Measurements from ENCODE around the gene SLC4A4. TPM values are rescaled to one million over a fixed set of nuclear protein-coding genes. Genes with fewer than 3 reads are reported as not detected.
A peak's percentile ranks its signal among the peaks of the same experiment; 100 is the strongest.

Gene SLC4A4
- total and polyA plus RNA-seq, 2 donors (not counting 1 experiment from before 2014, with no cell fraction given), result 12.2 to 33.4 TPM

- no peaks in the 10 kb centered on the region for H3K4me1 ChIP-seq (ENCODE audit: control insufficient read depth, extremely low read depth, insufficient read depth, low read length)
- H2AFZ ChIP-seq (ENCODE audit: low read length), result no peak overlapping the region
- H3K27ac ChIP-seq (ENCODE audit: insufficient read depth, low read length), result no peak overlapping the region
- DNase-seq (ENCODE audit: low read depth in 2 of 2), result no peak
- no peaks in the 10 kb centered on the region for H4K20me1 ChIP-seq (ENCODE audit: control insufficient read depth, extremely low read depth, insufficient read depth, low read length)
- no peaks in the 10 kb centered on the region for H3K79me2 ChIP-seq (ENCODE audit: control insufficient read depth, insufficient read depth, low read length)
- no peaks in the 10 kb centered on the region for H3K9me3 ChIP-seq (ENCODE audit: control insufficient read depth, insufficient read depth, low read depth, low read length)
- no peak for TF ChIP-seq CTCF (conservative IDR thresholded peaks at IDR 0.05 in 1 of 2, IDR thresholded peaks at IDR 0.05 in 1 of 2; ENCODE audit: low read depth in 1 of 2, low read length in 2 of 2)
- no peak for TF ChIP-seq EZH2 (IDR thresholded peaks at IDR 0.05; ENCODE audit: low read length, missing control alignments)
- H3K9ac ChIP-seq (ENCODE audit: insufficient read depth, low read length), result no peak overlapping the region
- no peak overlapping the region for H3K4me2 ChIP-seq (ENCODE audit: extremely low read depth, insufficient read depth, low read length)
- no peak overlapping the region for H3K4me3 ChIP-seq (replicated peaks in 1 of 4; ENCODE audit: control extremely low read depth in 1 of 4, insufficient read depth in 1 of 4, low read depth in 3 of 4, low read length in 4 of 4)
- no peaks in the 10 kb centered on the region for H3K36me3 ChIP-seq (ENCODE audit: control insufficient read depth, insufficient read depth, low read length)
- no peaks in the 10 kb centered on the region for H3K27me3 ChIP-seq (ENCODE audit: control insufficient read depth, insufficient read depth, low read length)
These were observed 254.5 kb downstream of the SLC4A4 start for GRCh38 chr4:71593311-71593710.

- H3K4me1 ChIP-seq (ENCODE audit: control insufficient read depth, extremely low read depth, insufficient read depth, low read length), result no peaks in the 10 kb centered on the region
- H3K79me2 ChIP-seq (ENCODE audit: control insufficient read depth, insufficient read depth, low read length), result no peaks in the 10 kb centered on the region
- no peaks in the 10 kb centered on the region for H3K36me3 ChIP-seq (ENCODE audit: control insufficient read depth, insufficient read depth, low read length)
- no peaks in the 10 kb centered on the region for H3K27me3 ChIP-seq (ENCODE audit: control insufficient read depth, insufficient read depth, low read length)
- TF ChIP-seq CTCF (conservative IDR thresholded peaks at IDR 0.05 in 1 of 2, IDR thresholded peaks at IDR 0.05 in 1 of 2; ENCODE audit: low read depth in 1 of 2, low read length in 2 of 2) (no peak), EZH2 (IDR thresholded peaks at IDR 0.05; ENCODE audit: low read length, missing control alignments) (no peak)
- H3K9ac ChIP-seq (ENCODE audit: insufficient read depth, low read length), result no peak overlapping the region
- H2AFZ ChIP-seq (ENCODE audit: low read length), result no peak overlapping the region
- no peak overlapping the region for H3K4me2 ChIP-seq (ENCODE audit: extremely low read depth, insufficient read depth, low read length)
- H3K9me3 ChIP-seq (ENCODE audit: control insufficient read depth, insufficient read depth, low read depth, low read length), result no peaks in the 10 kb centered on the region
- H3K27ac ChIP-seq (ENCODE audit: insufficient read depth, low read length), result no peak overlapping the region
- no peaks in the 10 kb centered on the region for H4K20me1 ChIP-seq (ENCODE audit: control insufficient read depth, extremely low read depth, insufficient read depth, low read length)
- DNase-seq (ENCODE audit: low read depth in 2 of 2), result peak; percentile 10 to 15
- no peak overlapping the region for H3K4me3 ChIP-seq (replicated peaks in 1 of 4; ENCODE audit: control extremely low read depth in 1 of 4, insufficient read depth in 1 of 4, low read depth in 3 of 4, low read length in 4 of 4)
These were observed 256.8 kb downstream of the SLC4A4 start for GRCh38 chr4:71595576-71596108.

GRCh38 chr4:71599578-71599977 is 260.8 kb downstream of the SLC4A4 start:
- no peak for DNase-seq (ENCODE audit: low read depth in 2 of 2)
- H3K9ac ChIP-seq (ENCODE audit: insufficient read depth, low read length), result no peak overlapping the region
- H3K27ac ChIP-seq (ENCODE audit: insufficient read depth, low read length), result no peak overlapping the region
- no peaks in the 10 kb centered on the region for H3K4me1 ChIP-seq (ENCODE audit: control insufficient read depth, extremely low read depth, insufficient read depth, low read length)
- no peaks in the 10 kb centered on the region for H3K27me3 ChIP-seq (ENCODE audit: control insufficient read depth, insufficient read depth, low read length)
- H2AFZ ChIP-seq (ENCODE audit: low read length), result no peak overlapping the region
- H3K4me3 ChIP-seq (replicated peaks in 1 of 4; ENCODE audit: control extremely low read depth in 1 of 4, insufficient read depth in 1 of 4, low read depth in 3 of 4, low read length in 4 of 4), result no peak overlapping the region
- H3K4me2 ChIP-seq (ENCODE audit: extremely low read depth, insufficient read depth, low read length), result no peak overlapping the region
- TF ChIP-seq CTCF (conservative IDR thresholded peaks at IDR 0.05 in 1 of 2, IDR thresholded peaks at IDR 0.05 in 1 of 2; ENCODE audit: low read depth in 1 of 2, low read length in 2 of 2) (no peak), EZH2 (IDR thresholded peaks at IDR 0.05; ENCODE audit: low read length, missing control alignments) (no peak)
- no peaks in the 10 kb centered on the region for H3K79me2 ChIP-seq (ENCODE audit: control insufficient read depth, insufficient read depth, low read length)
- H3K36me3 ChIP-seq (ENCODE audit: control insufficient read depth, insufficient read depth, low read length), result no peaks in the 10 kb centered on the region
- H4K20me1 ChIP-seq (ENCODE audit: control insufficient read depth, extremely low read depth, insufficient read depth, low read length), result no peaks in the 10 kb centered on the region
- no peaks in the 10 kb centered on the region for H3K9me3 ChIP-seq (ENCODE audit: control insufficient read depth, insufficient read depth, low read depth, low read length)

Data from fibroblast of lung (primary cell).